Breast epithelium (tissue), 3 donors: ENCODE data around the gene NOL7.

ENCODE experiments used
- CTCF ChIP-seq, 3 donors: fragments of 450-650 bp; IDR thresholded peaks; one replicate each; pipeline ENCODE4 v1.5.1; 2016 to 2017; ENCODE audit warnings: antibody characterized with exemption in 3 of 3, mild to moderate bottlenecking in 3 of 3, moderate library complexity in 3 of 3
- POLR2A ChIP-seq: fragments of 450-650 bp; IDR thresholded peaks from one replicate; pipeline ENCODE4 v1.6.1; 2016; ENCODE audit warnings: antibody characterized with exemption, mild to moderate bottlenecking, moderate library complexity
- POLR2AphosphoS5 ChIP-seq, 3 donors: sonication (generic); formaldehyde crosslinking; IDR thresholded peaks; one replicate each; pipeline ENCODE4 v1.6.1; 2017; ENCODE audit warnings: antibody characterized with exemption in 3 of 3

- no peak for TF ChIP-seq POLR2A
- TF ChIP-seq CTCF (IDR thresholded peaks at IDR 0.05), result no peak
- TF ChIP-seq POLR2AphosphoS5 (IDR thresholded peaks at IDR 0.05), result no peak
Observed at GRCh38 chr6:13662651-13663334, 47.7 kb downstream of the NOL7 start.
